ENCODE data around the gene CNTN6. TPM values are rescaled to one million over a fixed set of nuclear protein-coding genes. Genes with fewer than 3 reads are reported as not detected.

CNTN6 gene
- total and polyA plus RNA-seq, 2 of the 4 experiments (the other 2 are of a cell fraction), result not detected

DNA sequence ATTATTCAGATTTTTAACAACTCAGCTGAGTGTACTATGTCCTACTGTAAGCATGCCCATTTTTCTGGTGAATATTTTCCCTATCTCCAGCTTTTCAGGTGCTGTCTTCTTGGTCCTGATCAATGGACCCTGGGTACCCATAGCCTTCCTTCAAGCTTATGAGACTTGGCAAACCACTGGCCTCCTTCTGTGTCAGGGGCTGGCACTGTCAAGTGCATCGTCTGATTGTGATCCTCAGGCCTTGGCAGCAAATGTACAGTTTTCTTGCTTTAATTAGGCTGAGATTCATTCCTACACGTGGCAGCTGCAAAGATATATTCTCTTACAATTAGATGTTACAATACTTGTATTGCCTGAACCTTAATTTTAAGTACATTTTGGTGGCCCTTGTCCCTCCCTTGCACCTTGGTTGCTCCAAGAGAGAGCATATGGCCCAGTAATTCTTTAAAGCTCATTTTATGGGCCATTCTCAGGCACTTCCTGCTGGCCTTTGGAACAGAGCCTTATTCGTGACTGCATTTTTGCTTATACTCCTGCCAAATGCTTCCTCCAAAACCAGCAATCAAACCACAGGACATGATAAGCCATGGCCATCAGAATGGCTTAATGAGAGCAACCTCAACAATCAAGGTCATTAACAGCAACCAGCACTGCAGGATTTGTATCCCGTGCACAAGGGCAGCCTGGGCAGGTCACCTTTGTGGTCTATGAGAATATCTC, 179.9 kb downstream of the CNTN6 start:
- Histone ChIP-seq H3K79me1 (ENCODE audit: low read depth in 1 of 2, low read length in 2 of 2) (no peaks in the 10 kb centered on the region), H2BK20ac (ENCODE audit: low read depth, low read length) (no peak overlapping the region), H3K9me1 (ENCODE audit: insufficient read depth, low read length) (no peaks in the 10 kb centered on the region), H3K27ac (ENCODE audit: insufficient read depth, low read length) (no peak overlapping the region), H3K4me2 (ENCODE audit: low read depth, low read length) (no peak overlapping the region), H3K36me3 (ENCODE audit: control insufficient read depth, insufficient read depth, low read length) (no peaks in the 10 kb centered on the region), H3K27me3 (ENCODE audit: control insufficient read depth, insufficient read depth, low read length) (no peaks in the 10 kb centered on the region), H3K9me3 (ENCODE audit: control insufficient read depth, insufficient read depth, low read length) (peaks cover 7% of the 10 kb centered on the region; the same call in 1 of the 2 replicates), H2BK5ac (ENCODE audit: low read depth, low read length, poor library complexity, severe bottlenecking) (no peak overlapping the region), H3K18ac (ENCODE audit: low read depth, low read length) (no peak overlapping the region), H3K4me3 (ENCODE audit: insufficient read depth, low read depth, low read length) (no peak overlapping the region), H3K56ac (ENCODE audit: extremely low read depth, insufficient read depth, low read length) (no peak overlapping the region), H4K91ac (ENCODE audit: insufficient read depth, low read depth, low read length) (no peak overlapping the region), H3K14ac (replicated peaks; ENCODE audit: low read depth, low read length) (no peak overlapping the region), H2AK9ac (replicated peaks; ENCODE audit: low read depth, low read length, poor library complexity) (no peak overlapping the region), H2BK120ac (ENCODE audit: low read depth, low read length) (no peak overlapping the region), H2AK5ac (ENCODE audit: low read depth, low read length) (no peak overlapping the region), H3K4me1 (ENCODE audit: control insufficient read depth, insufficient read depth, low read length) (no peaks in the 10 kb centered on the region), H4K8ac (ENCODE audit: low read depth in 2 of 2, low read length in 2 of 2) (no peak overlapping the region), H4K20me1 (ENCODE audit: insufficient read depth, low read length) (no peaks in the 10 kb centered on the region), H2BK15ac (ENCODE audit: low read depth, low read length) (no peak overlapping the region), H3K9ac (ENCODE audit: low read depth, low read length) (no peak overlapping the region), H2AFZ (replicated peaks; ENCODE audit: low read length, poor library complexity) (no peak overlapping the region), H3K4ac (ENCODE audit: low read depth, low read length) (no peak overlapping the region), H4K5ac (ENCODE audit: low read depth, low read length) (no peak overlapping the region), H3K23ac (ENCODE audit: low read depth, low read length) (no peak overlapping the region)
- in situ Hi-C loops (cut with MboI; ENCODE audit: low sequenced_read_pairs), result no loop called here
- ATAC-seq (ENCODE audit: low read depth), result no peak
- TF ChIP-seq FOS (IDR thresholded peaks at IDR 0.05; ENCODE audit: low read depth, low read length) (no peak), CHD1 (IDR thresholded peaks at IDR 0.05; ENCODE audit: low read depth, low read length) (no peak), MAZ (IDR thresholded peaks at IDR 0.05; ENCODE audit: borderline replicate concordance, low read depth, low read length) (no peak)
- TF ChIP-seq, protein P1, sequence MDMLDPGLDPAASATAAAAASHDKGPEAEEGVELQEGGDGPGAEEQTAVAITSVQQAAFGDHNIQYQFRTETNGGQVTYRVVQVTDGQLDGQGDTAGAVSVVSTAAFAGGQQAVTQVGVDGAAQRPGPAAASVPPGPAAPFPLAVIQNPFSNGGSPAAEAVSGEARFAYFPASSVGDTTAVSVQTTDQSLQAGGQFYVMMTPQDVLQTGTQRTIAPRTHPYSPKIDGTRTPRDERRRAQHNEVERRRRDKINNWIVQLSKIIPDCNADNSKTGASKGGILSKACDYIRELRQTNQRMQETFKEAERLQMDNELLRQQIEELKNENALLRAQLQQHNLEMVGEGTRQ (IDR thresholded peaks at IDR 0.05; ENCODE audit: low read depth, low read length), result no peak
- WGBS, 2 experiments (ENCODE audit: extremely low coverage in 2 of 2, insufficient read length in 1 of 2), result no CpG with 5 or more reads among the region's 4 CpGs
- POLR2A ChIA-PET (ENCODE audit: unreplicated experiment), result no interaction called here
- DNase-seq, result no peak
- CTCF ChIA-PET, result no interaction called here
- no TSS peak for BruUV-seq (replicated peaks)
- dilution Hi-C loops (cut with HindIII; ENCODE audit: low sequenced_read_pairs, unreplicated experiment), result no loop called here
- intact Hi-C loops (cut with micrococcal nuclease), result no loop called here
